ENCODE data around the gene MUSK.

GRCh38 chr9:110672873-110673510 is 4.4 kb downstream of the MUSK start:
- no peak for TF ChIP-seq EZH2 (IDR thresholded peaks at IDR 0.05; ENCODE audit: low read length, unreplicated experiment)
- no peak for TF ChIP-seq CTCF (conservative IDR thresholded peaks at IDR 0.05; ENCODE audit: low read depth, low read length)

All from PC-3 (cell line).